ENCODE data around the gene CLTC.

CLTC gene

GRCh38 chr17:59642565-59642964, 22.9 kb downstream of the CLTC start:
- H3K4me3 ChIP-seq (ENCODE audit: low read depth, low read length): no peak overlapping the region
- DNase-seq (ENCODE audit: low read depth, low spot score): no peak
- no peak for TF ChIP-seq CTCF (IDR thresholded peaks at IDR 0.05; ENCODE audit: low read depth, low read length)
- in situ Hi-C loops (cut with HindIII; ENCODE audit: low sequenced_read_pairs): no loop called here

- DNase-seq (ENCODE audit: low read depth, low spot score): peak; percentile 43
- no peak for TF ChIP-seq CTCF (IDR thresholded peaks at IDR 0.05; ENCODE audit: low read depth, low read length)
- in situ Hi-C loops (cut with HindIII; ENCODE audit: low sequenced_read_pairs): no loop called here
- no peak overlapping the region for H3K4me3 ChIP-seq (ENCODE audit: low read depth, low read length)
These were observed 23.8 kb downstream of the CLTC start for GRCh38 chr17:59643159-59644140.

GRCh38 chr17:59647288-59647687, 27.6 kb downstream of the CLTC start:
- DNase-seq (ENCODE audit: low read depth, low spot score): no peak
- H3K4me3 ChIP-seq (ENCODE audit: low read depth, low read length): no peak overlapping the region
- in situ Hi-C loops (cut with HindIII; ENCODE audit: low sequenced_read_pairs): no loop called here
- no peak for TF ChIP-seq CTCF (IDR thresholded peaks at IDR 0.05; ENCODE audit: low read depth, low read length)

GRCh38 chr17:59649886-59650285, 30.2 kb downstream of the CLTC start:
- H3K4me3 ChIP-seq (ENCODE audit: low read depth, low read length): no peak overlapping the region
- in situ Hi-C loops (cut with HindIII; ENCODE audit: low sequenced_read_pairs): no loop called here
- no peak for TF ChIP-seq CTCF (IDR thresholded peaks at IDR 0.05; ENCODE audit: low read depth, low read length)
- DNase-seq (ENCODE audit: low read depth, low spot score): no peak

GRCh38 chr17:59650642-59651041, 30.9 kb downstream of the CLTC start:
- no peak overlapping the region for H3K4me3 ChIP-seq (ENCODE audit: low read depth, low read length)
- in situ Hi-C loops (cut with HindIII; ENCODE audit: low sequenced_read_pairs): no loop called here
- no peak for DNase-seq (ENCODE audit: low read depth, low spot score)
- TF ChIP-seq CTCF (IDR thresholded peaks at IDR 0.05; ENCODE audit: low read depth, low read length): no peak

GRCh38 chr17:59651346-59651745, 31.7 kb downstream of the CLTC start:
- in situ Hi-C loops (cut with HindIII; ENCODE audit: low sequenced_read_pairs): no loop called here
- TF ChIP-seq CTCF (IDR thresholded peaks at IDR 0.05; ENCODE audit: low read depth, low read length): no peak

More at GRCh38 chr17:59651346-59651745, 31.7 kb downstream of the CLTC start:
- DNase-seq (ENCODE audit: low read depth, low spot score): peak; percentile 56
- H3K4me3 ChIP-seq (ENCODE audit: low read depth, low read length): no peak overlapping the region

Measured in astrocyte of the spinal cord (primary cell).